22Rv1 (cell line): ENCODE data around the gene NANOS3.

ENCODE experiments used
- ZFX ChIP-seq: fragments of 450-650 bp; IDR thresholded peaks from 2 replicates; pipeline ENCODE4 v1.6.1; 2017; ENCODE audit warnings: antibody characterized with exemption, borderline replicate concordance
- TF ChIP-seq, protein P1 (sequence below): fragments of 450-650 bp; IDR thresholded peaks from 2 replicates; pipeline ENCODE4 v1.5.1; 2017; ENCODE audit warnings: mild to moderate bottlenecking

DNA sequence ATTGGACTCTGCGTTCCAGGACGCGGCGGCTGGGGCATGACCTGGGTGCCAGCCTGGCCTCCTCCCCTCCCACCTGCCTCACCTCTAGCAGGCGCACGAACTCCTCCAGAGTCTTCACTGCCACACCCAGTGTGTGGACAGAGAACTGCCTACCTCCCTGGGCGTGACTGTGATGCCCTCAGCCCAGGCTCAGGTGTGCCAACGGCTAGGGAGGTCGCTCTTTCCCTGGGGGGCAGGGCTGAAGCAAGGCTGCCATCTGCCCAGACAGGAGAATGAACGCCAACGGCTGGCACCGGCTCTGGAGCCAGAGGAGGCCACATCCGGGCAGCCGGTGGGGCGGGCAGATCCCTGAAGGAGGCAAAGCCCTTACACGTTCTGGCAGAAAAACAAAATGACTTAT, 11.3 kb downstream of the NANOS3 start:
- TF ChIP-seq, protein P1, sequence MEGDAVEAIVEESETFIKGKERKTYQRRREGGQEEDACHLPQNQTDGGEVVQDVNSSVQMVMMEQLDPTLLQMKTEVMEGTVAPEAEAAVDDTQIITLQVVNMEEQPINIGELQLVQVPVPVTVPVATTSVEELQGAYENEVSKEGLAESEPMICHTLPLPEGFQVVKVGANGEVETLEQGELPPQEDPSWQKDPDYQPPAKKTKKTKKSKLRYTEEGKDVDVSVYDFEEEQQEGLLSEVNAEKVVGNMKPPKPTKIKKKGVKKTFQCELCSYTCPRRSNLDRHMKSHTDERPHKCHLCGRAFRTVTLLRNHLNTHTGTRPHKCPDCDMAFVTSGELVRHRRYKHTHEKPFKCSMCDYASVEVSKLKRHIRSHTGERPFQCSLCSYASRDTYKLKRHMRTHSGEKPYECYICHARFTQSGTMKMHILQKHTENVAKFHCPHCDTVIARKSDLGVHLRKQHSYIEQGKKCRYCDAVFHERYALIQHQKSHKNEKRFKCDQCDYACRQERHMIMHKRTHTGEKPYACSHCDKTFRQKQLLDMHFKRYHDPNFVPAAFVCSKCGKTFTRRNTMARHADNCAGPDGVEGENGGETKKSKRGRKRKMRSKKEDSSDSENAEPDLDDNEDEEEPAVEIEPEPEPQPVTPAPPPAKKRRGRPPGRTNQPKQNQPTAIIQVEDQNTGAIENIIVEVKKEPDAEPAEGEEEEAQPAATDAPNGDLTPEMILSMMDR: no peak
- TF ChIP-seq ZFX: no peak
